GM10266 (cell line): ENCODE results near the gene PKP3.
"Not testable (repeated sequence)": the region's sequence is repeated elsewhere in the genome, so short reads cannot be mapped to it uniquely, and the experiment has no call there.

Experiments
- DNase-seq: peaks from one replicate; pipeline ENCODE4 v3.0.0; 2012; ENCODE audit errors: extremely low spot score
- CTCF ChIP-seq: IDR thresholded peaks from 2 replicates; pipeline ENCODE4 v1.5.1; 2012; ENCODE audit warnings: mild to moderate bottlenecking, low read depth; ENCODE audit not compliant: control insufficient read depth, insufficient read depth; ENCODE audit errors: missing control alignments

PKP3 gene

GRCh38 chr11:381501-382072, 12.4 kb upstream of the PKP3 start:
- TF ChIP-seq CTCF, result no peak
- DNase-seq, result no peak

- no peak for TF ChIP-seq CTCF
- no peak for DNase-seq
These were observed 11.9 kb upstream of the PKP3 start for GRCh38 chr11:382081-382629.

- DNase-seq, result no peak
- TF ChIP-seq CTCF, result no peak
These were observed 10.6 kb upstream of the PKP3 start for GRCh38 chr11:383431-383830.

DNA sequence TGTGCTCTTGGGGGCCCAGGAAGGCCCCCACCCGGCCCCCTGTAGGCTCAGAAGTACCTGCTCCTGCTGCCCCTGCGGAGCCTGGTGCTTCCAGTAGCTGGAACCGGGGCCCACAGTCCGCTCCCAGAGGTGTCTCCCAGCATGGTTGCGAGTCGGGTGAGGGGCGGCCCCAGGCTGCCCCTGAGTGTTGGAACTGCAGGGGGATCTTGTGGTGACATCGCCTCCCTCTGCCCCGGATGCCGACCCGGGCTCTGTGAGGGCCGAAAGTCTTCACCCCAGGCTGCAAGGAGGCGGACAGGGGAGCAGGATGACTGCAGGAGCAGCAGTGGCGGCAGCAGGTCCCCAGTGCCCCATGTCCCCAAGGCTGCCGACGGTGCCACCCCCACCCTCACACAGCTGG, 9.5 kb upstream of the PKP3 start:
- DNase-seq, result no peak
- TF ChIP-seq CTCF, result no peak

DNA sequence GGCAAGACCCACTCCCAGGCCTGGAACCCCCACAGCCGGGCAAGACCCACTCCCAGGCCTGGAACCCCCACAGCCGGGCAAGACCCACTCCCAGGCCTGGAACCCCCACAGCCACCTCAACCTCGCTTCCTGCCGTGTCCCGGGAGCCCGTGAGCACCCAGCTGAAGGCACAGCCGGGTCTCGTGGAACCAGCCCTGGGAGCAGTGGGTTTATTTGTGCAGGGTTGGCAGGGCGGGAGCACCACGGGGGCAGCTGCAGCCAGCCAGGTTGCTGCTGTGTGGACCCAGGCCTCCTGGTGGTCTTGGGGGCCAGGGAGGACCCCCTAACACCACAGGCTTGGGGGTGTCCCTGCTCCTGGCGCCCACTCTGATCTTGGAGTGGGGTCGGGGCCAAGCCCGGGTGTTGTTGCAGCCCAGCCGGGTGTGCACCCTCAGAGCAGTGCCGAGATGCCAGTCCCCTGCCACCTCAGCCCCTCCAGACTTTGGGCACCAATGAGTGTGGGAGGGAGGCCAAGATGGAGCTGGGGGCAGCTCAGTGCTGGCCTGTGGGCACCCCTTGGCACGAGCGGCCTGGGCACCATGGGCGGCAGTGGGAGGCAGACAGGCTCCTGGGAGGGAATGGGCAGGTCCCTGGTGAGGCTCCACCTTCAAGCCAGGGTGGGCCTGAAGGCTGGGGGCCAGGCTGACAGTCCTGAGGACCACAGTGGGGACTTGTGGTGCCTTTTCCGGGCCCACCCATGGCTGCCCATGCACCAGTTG, 8.2 kb upstream of the PKP3 start:
- no peak for TF ChIP-seq CTCF
- no peak for DNase-seq

GRCh38 chr11:386483-386882, 7.5 kb upstream of the PKP3 start:
- TF ChIP-seq CTCF, result no peak
- DNase-seq, result no peak

GRCh38 chr11:387193-387793, 6.7 kb upstream of the PKP3 start:
- no peak for DNase-seq
- TF ChIP-seq CTCF, result no peak

DNA sequence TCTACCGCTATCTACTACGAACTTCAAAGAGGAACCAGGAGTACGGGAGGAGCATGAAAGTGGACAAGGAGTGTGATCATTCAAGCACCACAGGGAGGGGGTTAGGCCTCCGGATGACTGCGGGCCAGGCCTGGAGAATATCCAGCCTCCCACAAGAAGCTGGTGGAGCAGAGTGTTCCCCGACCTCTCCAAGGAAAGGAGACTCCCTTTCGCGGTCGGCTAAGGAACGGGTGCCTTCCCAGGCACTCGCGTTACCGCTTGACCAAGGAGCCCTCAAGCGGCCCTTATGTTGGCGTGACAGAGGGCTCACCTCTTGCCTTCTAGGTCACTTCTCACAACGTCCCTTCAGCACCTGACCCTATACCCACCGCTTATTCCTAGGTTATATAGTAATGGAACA, 4.6 kb upstream of the PKP3 start:
- DNase-seq, result not testable (repeated sequence)
